Skeletal muscle tissue (tissue), 4 donors: ENCODE results near the gene THNSL1. TPM values are rescaled to one million over a fixed set of nuclear protein-coding genes. Genes with fewer than 3 reads are reported as not detected.

Source experiments
- H3K27ac ChIP-seq: one replicate; pipeline ENCODE4 v1.7.0; 2013; ENCODE audit warnings: mild to moderate bottlenecking, low read depth, low read length, inconsistent platforms
- H3K27me3 ChIP-seq, 3 donors: one replicate each; pipeline ENCODE4 v1.7.0; 2013; ENCODE audit warnings: low read length in 3 of 3; ENCODE audit not compliant: control insufficient read depth in 3 of 3, insufficient read depth in 3 of 3
- H3K36me3 ChIP-seq, 3 donors: one replicate each; pipeline ENCODE4 v1.7.0; 2013; ENCODE audit warnings: low read length in 3 of 3; ENCODE audit not compliant: control insufficient read depth in 3 of 3, insufficient read depth in 3 of 3
- H3K4me1 ChIP-seq, 3 donors: one replicate each; pipeline ENCODE4 v1.7.0; 2013; ENCODE audit warnings: low read length in 3 of 3, mild to moderate bottlenecking in 3 of 3; ENCODE audit not compliant: control insufficient read depth in 3 of 3, insufficient read depth in 3 of 3
- H3K4me3 ChIP-seq, 3 donors: one replicate each; pipeline ENCODE4 v1.7.0; 2013; ENCODE audit warnings: low read length in 3 of 3
- H3K9ac ChIP-seq, 3 donors: one replicate each; pipeline ENCODE4 v1.7.0; 2013; ENCODE audit warnings: low read length in 3 of 3, mild to moderate bottlenecking in 3 of 3, moderate library complexity in 2 of 3, low read depth in 1 of 3
- H3K9me3 ChIP-seq, 3 donors: one replicate each; pipeline ENCODE4 v1.7.0; 2013; ENCODE audit warnings: low read length in 3 of 3; ENCODE audit not compliant: control insufficient read depth in 3 of 3
- total RNA-seq: library from RNA; depleted of rRNA; stranded (reverse); fragments of >200 nt; gene quantifications from one replicate; pipeline ENCODE4 v1.2.3, GENCODE V29; 2014
- donor health status: Osteomylitis.

THNSL1 gene
- total RNA-seq, 1 donor from 2014 or later = 6.8 TPM

- no peaks in the 10 kb centered on the region for H3K36me3 ChIP-seq
- H3K9ac ChIP-seq = no peak overlapping the region
- H3K4me3 ChIP-seq = no peak overlapping the region
- H3K27ac ChIP-seq = no peak overlapping the region
- no peaks in the 10 kb centered on the region for H3K27me3 ChIP-seq
- peaks cover 0 to 8% (median 5%) of the 10 kb centered on the region in 3 donors for H3K4me1 ChIP-seq
- no peaks in the 10 kb centered on the region for H3K9me3 ChIP-seq
These were observed 48.0 kb downstream of the THNSL1 start for GRCh38 chr10:25064401-25064800.

GRCh38 chr10:25065761-25066476 lies 49.5 kb downstream of the THNSL1 start:
- Histone ChIP-seq H3K27me3 (no peaks in the 10 kb centered on the region), H3K4me1 (peaks cover 0 to 8% (median 5%) of the 10 kb centered on the region in 3 donors), H3K9ac (no peak overlapping the region), H3K36me3 (no peaks in the 10 kb centered on the region), H3K9me3 (no peaks in the 10 kb centered on the region), H3K27ac (no peak overlapping the region), H3K4me3 (no peak overlapping the region)

GRCh38 chr10:25068152-25069058 lies 52.0 kb downstream of the THNSL1 start:
- Histone ChIP-seq H3K27me3 (no peaks in the 10 kb centered on the region), H3K9me3 (no peaks in the 10 kb centered on the region), H3K27ac (no peak overlapping the region), H3K4me1 (no peaks in the 10 kb centered on the region), H3K4me3 (no peak overlapping the region), H3K9ac (no peak overlapping the region), H3K36me3 (no peaks in the 10 kb centered on the region)

- Histone ChIP-seq H3K27ac (no peak overlapping the region), H3K4me1 (no peaks in the 10 kb centered on the region), H3K9ac (no peak overlapping the region), H3K27me3 (no peaks in the 10 kb centered on the region), H3K36me3 (no peaks in the 10 kb centered on the region), H3K9me3 (no peaks in the 10 kb centered on the region), H3K4me3 (no peak overlapping the region)
These were observed 54.8 kb downstream of the THNSL1 start for GRCh38 chr10:25071227-25071626.

GRCh38 chr10:25072786-25073185 lies 56.4 kb downstream of the THNSL1 start:
- no peaks in the 10 kb centered on the region for H3K9me3 ChIP-seq
- no peaks in the 10 kb centered on the region for H3K27me3 ChIP-seq
- no peak overlapping the region for H3K27ac ChIP-seq
- no peaks in the 10 kb centered on the region for H3K4me1 ChIP-seq
- H3K4me3 ChIP-seq = no peak overlapping the region
- no peak overlapping the region for H3K9ac ChIP-seq
- no peaks in the 10 kb centered on the region for H3K36me3 ChIP-seq

GRCh38 chr10:25075825-25076224 lies 59.4 kb downstream of the THNSL1 start:
- no peaks in the 10 kb centered on the region for H3K27me3 ChIP-seq
- H3K36me3 ChIP-seq = no peaks in the 10 kb centered on the region
- H3K4me1 ChIP-seq = no peaks in the 10 kb centered on the region
- no peak overlapping the region for H3K4me3 ChIP-seq
- no peak overlapping the region for H3K9ac ChIP-seq
- H3K9me3 ChIP-seq = no peaks in the 10 kb centered on the region
- H3K27ac ChIP-seq = no peak overlapping the region

Other genes with a start within 250 kb of the THNSL1 start
- gene PRTFDC1, start 64.0 kb upstream of the THNSL1 start, total RNA-seq = 6.8 TPM
- gene ENKUR, start 454 bp upstream of the THNSL1 start, total RNA-seq = 0.52 TPM
- 0.52 TPM for gene GPR158, start 158.4 kb downstream of the THNSL1 start, total RNA-seq